OCI-LY3 (cell line): Measurements from ENCODE around the gene FBXO34.

Source experiments
- CTCF ChIP-seq: fragments of 200-600, 300-600 bp; sonication (generic); IDR thresholded peaks from 2 replicates; pipeline ENCODE4 v1.5.1; 2014; ENCODE audit warnings: antibody characterized with exemption, low read length, low read depth
- EZH2phosphoT487 ChIP-seq: fragments of 200-600 bp; shearing (Covaris generic); IDR thresholded peaks from 2 replicates; pipeline ENCODE4 v1.6.1; 2018; ENCODE audit warnings: antibody characterized with exemption, mixed run types, low read depth

- TF ChIP-seq CTCF (no peak), EZH2phosphoT487 (no peak)
Observed at GRCh38 chr14:55291480-55292081, 20.4 kb downstream of the FBXO34 start.
